Endothelial cell (in vitro differentiated cells): Measurements from ENCODE around the gene TCIRG1. TPM values are rescaled to one million over a fixed set of nuclear protein-coding genes. Genes with fewer than 3 reads are reported as not detected.
A peak's percentile ranks its signal among the peaks of the same experiment; 100 is the strongest.

Experiments
- DNase-seq: peaks from one replicate; pipeline ENCODE4 v3.0.0; 2021; ENCODE audit warnings: low spot score
- H3K27ac Mint-ChIP-seq: one replicate; pipeline ENCODE4 v1.8.0; 2021; ENCODE audit warnings: mixed read lengths, inconsistent platforms; ENCODE audit not compliant: unreplicated experiment
- H3K27me3 Mint-ChIP-seq: one replicate; pipeline ENCODE4 v1.8.0; 2021; ENCODE audit warnings: mild to moderate bottlenecking, moderate library complexity, mixed read lengths, inconsistent platforms; ENCODE audit not compliant: unreplicated experiment
- H3K36me3 Mint-ChIP-seq: one replicate; pipeline ENCODE4 v1.8.0; 2021; ENCODE audit warnings: mild to moderate bottlenecking, low read depth, mixed read lengths, inconsistent platforms; ENCODE audit not compliant: unreplicated experiment
- H3K4me1 Mint-ChIP-seq: one replicate; pipeline ENCODE4 v1.8.0; 2021; ENCODE audit warnings: mild to moderate bottlenecking, mixed read lengths, inconsistent platforms; ENCODE audit not compliant: unreplicated experiment
- H3K4me3 Mint-ChIP-seq: one replicate; pipeline ENCODE4 v1.8.0; 2021; ENCODE audit warnings: mild to moderate bottlenecking, mixed read lengths, inconsistent platforms; ENCODE audit not compliant: unreplicated experiment
- H3K9me3 Mint-ChIP-seq: one replicate; pipeline ENCODE4 v1.8.0; 2021; ENCODE audit warnings: mixed read lengths, inconsistent platforms; ENCODE audit not compliant: unreplicated experiment
- CTCF ChIP-seq: fragments of 200-600 bp; sonication (generic); IDR thresholded peaks from one replicate; pipeline ENCODE4 v1.5.0; 2021; ENCODE audit warnings: antibody characterized with exemption; ENCODE audit not compliant: unreplicated experiment
- total RNA-seq: library from RNA; stranded (reverse); fragmentation: NEBNext Ultra II Directional; extraction: Animal tissue kit (Norgen Biotek cat#: 25700); gene quantifications from one replicate; pipeline ENCODE4 v1.2.1, GENCODE V29; 2021; ENCODE audit not compliant: unreplicated experiment

Gene TCIRG1
- total RNA-seq, 1 donor from 2014 or later: 294 TPM

GRCh38 chr11:68039526-68040086 is 781 bp downstream of the TCIRG1 start:
- TF ChIP-seq CTCF: no peak
- Mint-ChIP-seq H3K9me3 (no peaks in the 10 kb centered on the region), H3K4me1 (peaks cover 16% of the 10 kb centered on the region), H3K36me3 (peaks cover 3% of the 10 kb centered on the region), H3K4me3 (peak overlapping the region; percentile 83), H3K27me3 (peaks cover 7% of the 10 kb centered on the region), H3K27ac (peak overlapping the region; percentile 80)
- DNase-seq: no peak

GRCh38 chr11:68040101-68040956 is 1.5 kb downstream of the TCIRG1 start:
- no peak for TF ChIP-seq CTCF
- Mint-ChIP-seq H3K9me3 (no peaks in the 10 kb centered on the region), H3K4me3 (peak overlapping the region; percentile 83), H3K36me3 (peaks cover 3% of the 10 kb centered on the region), H3K27me3 (peaks cover 9% of the 10 kb centered on the region), H3K4me1 (peaks cover 16% of the 10 kb centered on the region), H3K27ac (peak overlapping the region; percentile 80)
- DNase-seq: peak; percentile 53

- Mint-ChIP-seq H3K27ac (no peak overlapping the region), H3K27me3 (peaks cover 9% of the 10 kb centered on the region)
Measured at GRCh38 chr11:68040957-68041591, 2.2 kb downstream of the TCIRG1 start.

GRCh38 chr11:68041617-68042218 is 2.9 kb downstream of the TCIRG1 start:
- TF ChIP-seq CTCF: no peak
- Mint-ChIP-seq H3K27me3 (peaks cover 9% of the 10 kb centered on the region), H3K9me3 (no peaks in the 10 kb centered on the region), H3K27ac (peak overlapping the region; percentile 67), H3K4me1 (peaks cover 16% of the 10 kb centered on the region), H3K4me3 (peak overlapping the region; percentile 70), H3K36me3 (peaks cover 3% of the 10 kb centered on the region)
- no peak for DNase-seq

More at GRCh38 chr11:68040957-68041591, 2.2 kb downstream of the TCIRG1 start:
- H3K4me3 Mint-ChIP-seq: no peak overlapping the region
- H3K9me3 Mint-ChIP-seq: no peaks in the 10 kb centered on the region
- H3K36me3 Mint-ChIP-seq: peaks cover 3% of the 10 kb centered on the region
- no peak for TF ChIP-seq CTCF
- H3K4me1 Mint-ChIP-seq: peaks cover 16% of the 10 kb centered on the region
- DNase-seq: no peak
